HPDE6-E6E7 (cell line): ENCODE data around the gene HOXA13.

ENCODE experiments used
- DNase-seq: peaks from one replicate; pipeline ENCODE4 v3.0.0; 2011; ENCODE audit warnings: missing footprints; ENCODE audit errors: extremely low spot score

Gene HOXA13

DNA sequence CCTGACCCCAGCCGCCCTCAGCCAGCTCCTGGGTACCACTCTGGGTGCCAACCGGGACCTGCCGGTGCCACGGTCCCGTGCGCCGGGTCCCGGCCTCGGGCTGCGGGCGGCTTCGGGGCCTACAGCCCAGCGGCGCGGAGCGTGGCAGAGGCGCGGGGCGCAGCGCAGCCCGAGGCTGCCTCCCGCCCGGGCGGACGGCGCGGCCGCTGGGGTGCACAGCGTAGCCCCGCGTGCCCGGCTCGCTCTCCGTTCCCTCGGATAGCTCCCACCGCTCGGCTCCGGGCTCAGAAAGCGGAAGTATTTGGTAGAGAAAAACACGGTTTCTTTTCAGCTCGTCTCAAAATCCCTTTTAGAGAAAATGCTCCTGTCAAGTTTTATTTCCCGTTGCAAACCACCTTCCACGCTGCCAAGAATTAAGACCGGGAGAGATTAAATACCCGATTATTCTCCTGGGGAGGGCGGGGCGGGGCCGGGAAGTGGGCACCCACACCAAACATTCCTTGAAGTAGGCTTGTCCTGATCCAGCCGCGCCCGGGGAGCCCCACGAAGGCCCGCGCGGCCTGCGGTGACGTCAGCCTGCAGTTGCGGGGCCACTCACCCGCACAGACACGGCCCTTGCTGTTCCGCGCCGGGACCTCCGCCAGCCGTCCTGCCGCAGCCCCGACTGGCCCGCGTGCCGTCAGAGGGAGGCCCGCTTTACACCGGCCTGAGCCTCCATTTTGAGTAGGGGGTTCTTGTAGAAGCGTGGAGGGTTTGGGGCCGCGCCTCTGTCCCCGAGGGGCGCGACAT is 7.2 kb downstream of the HOXA13 start:
- no peak for DNase-seq

DNA sequence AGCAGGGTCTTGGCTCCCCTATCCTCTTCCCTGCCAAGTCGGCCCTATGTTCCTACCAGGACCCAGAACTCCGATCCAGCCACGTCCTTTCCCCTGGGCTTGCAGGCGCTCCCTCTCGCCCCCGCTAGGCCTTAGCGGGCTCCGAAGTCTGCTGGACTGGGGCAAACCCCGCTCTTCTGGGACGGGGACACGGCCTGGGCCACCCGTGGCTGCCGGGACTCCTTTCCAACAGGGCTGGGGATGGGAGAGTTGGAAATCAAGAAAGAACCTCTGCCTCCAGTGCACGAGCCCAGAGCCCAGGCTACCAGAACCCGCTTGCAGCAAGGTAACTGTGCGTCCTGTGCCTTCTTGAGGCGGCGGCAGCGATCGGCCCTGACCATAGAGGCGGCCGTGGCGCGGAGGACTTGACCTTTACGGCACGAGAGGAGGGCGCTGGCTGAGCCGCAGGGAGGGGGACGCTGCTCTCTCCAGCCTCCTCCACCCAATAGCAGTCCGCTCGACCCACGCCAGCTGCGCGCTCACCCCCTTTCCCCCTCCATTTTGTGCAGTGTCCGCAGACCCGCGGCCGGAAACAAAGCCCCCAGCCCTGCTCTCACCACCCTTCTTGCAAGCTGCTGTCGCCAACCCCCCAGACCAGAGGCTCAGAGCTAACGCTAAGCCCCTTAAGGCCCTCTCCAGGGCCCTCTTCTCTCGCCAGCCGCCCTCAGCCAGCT is 7.9 kb downstream of the HOXA13 start:
- no peak for DNase-seq

DNA sequence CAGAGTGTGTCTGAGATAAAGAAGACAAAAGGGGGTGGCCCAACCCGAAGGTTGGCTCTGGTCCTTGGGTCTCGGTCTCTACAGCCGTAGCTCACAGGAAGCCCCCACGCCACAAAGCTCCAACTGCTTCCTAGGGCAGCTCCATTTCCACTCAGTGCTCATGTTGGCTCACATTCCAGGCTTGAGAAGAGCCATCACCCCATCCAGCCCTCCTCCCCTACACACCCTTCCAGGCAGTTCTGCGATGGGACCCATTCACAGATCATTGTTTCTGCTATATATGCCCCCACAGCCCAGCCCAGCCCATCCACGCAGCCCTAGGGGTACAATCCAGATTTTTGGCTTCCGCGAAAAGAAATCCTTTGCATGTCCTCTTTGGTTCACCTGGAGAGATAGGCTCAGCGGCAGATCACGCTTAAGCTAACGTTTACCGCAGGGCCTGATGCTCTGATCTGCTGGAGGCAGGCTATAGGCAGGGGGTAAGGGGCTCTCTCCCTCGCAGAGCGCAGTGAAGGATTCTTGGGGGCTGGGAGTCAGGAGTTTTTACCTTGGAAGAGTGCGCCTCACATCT is 8.6 kb downstream of the HOXA13 start:
- DNase-seq: no peak

DNA sequence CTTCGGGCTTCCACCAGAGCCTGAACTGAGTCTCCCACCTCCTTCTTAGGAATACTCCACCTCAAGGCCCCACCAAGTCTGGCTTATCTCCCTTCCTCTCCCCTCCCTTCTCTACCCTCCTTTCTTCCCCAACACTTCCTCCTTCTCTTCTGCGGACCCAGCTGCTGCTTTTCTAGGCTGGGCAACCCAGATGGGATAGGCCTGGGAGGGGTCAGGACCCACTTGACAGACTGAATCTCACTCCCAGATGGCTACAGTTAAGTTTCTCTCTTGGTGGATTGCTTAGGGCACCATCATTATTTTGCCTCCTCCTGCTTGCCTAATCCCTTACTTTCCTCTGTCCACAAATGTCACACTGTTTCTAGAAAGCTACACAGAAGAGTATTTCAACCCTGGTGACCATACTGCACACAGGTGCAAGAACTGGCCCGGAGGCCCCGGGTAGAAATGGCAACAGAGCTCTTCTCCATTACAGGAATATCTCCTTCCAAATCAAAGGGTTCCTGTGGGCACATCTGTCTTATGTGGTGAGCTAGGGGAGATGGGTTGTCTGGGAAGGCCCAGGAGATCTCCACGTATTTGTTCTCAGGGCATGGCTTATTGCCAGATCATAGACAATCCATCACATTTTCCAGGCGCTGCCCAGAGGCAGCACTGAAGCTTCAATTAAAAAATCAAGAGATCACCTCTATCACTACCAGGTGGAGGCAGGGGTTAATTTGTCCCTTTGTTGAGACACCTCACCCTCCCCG is 9.7 kb downstream of the HOXA13 start:
- DNase-seq: no peak

DNA sequence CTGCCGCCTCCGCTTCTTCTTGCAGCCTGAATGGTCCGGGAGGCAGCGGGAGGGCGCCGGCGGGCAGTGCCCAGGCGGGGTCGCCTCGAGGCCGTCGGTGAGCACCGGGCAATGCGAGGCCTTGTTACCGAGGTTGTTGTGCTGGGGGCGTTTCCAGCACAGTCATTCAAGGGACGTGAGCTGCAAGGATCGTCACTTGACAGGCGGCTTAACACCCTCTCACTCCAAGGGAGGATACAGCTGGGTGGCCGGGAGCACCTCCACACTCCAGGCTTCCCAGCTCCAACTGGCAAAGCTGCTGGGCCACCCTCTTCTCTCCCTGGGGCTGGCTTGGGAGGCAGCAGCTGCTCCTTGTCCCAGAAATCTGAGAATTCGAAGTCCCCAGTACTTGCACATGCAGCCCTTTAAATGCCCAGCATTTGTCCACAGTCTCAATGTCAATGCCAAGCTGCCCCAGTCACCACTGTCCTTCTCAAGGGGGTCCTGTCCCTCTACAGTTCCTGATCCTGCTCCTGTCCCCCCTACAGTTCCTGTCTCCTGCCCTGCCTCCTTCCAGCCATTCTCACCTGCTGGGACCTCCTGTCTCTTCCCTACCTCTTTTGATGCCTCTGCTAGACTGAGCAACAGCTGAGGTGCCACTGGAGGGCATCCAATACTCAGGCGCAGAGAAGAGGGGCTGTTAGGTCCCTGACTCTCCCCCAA is 10.4 kb downstream of the HOXA13 start:
- no peak for DNase-seq

DNA sequence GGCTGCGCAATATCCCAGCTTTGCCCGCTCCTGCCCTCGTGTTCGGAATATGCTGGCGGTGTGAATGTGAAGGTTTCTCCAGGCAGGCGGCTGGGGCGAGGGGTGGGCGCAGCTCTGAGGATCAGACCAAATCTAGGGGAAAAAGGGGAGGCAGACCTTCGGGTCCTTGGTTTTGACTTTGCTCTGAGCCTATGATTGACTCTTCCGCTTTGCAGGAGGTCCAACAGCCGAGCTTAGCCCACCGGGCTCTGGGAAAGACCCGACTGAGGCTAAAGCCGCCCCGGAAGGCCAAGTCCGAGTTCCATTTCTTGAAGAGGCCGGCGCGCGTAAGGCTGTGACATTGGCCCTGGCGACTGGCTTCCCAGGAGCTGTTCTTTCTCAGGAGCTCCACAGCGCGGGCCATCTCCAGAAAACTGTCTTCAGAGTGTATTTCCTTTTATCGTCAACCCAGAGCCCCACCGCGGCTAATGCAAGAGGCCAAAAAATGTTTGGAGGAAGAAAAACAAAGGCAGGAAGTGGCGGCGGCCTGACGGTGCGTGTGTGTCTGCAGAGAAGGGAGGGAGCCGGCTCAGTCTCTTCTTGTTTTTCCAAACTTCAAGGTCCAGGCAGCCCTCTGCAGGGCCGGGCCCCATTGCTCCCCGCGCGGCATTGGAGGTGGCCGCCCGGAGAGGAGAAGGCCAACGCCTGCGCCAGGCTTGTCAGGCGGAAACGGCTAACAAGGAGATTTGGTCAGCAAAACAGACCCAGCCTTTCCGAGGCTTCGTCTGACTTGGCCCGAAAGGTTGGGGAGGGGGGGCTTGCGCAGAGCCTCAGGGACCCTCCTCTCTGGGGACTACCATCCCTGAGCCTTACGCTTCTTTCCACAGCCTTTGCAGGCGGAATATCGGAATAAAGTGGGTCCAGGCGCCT is 11.3 kb downstream of the HOXA13 start:
- DNase-seq: no peak

DNA sequence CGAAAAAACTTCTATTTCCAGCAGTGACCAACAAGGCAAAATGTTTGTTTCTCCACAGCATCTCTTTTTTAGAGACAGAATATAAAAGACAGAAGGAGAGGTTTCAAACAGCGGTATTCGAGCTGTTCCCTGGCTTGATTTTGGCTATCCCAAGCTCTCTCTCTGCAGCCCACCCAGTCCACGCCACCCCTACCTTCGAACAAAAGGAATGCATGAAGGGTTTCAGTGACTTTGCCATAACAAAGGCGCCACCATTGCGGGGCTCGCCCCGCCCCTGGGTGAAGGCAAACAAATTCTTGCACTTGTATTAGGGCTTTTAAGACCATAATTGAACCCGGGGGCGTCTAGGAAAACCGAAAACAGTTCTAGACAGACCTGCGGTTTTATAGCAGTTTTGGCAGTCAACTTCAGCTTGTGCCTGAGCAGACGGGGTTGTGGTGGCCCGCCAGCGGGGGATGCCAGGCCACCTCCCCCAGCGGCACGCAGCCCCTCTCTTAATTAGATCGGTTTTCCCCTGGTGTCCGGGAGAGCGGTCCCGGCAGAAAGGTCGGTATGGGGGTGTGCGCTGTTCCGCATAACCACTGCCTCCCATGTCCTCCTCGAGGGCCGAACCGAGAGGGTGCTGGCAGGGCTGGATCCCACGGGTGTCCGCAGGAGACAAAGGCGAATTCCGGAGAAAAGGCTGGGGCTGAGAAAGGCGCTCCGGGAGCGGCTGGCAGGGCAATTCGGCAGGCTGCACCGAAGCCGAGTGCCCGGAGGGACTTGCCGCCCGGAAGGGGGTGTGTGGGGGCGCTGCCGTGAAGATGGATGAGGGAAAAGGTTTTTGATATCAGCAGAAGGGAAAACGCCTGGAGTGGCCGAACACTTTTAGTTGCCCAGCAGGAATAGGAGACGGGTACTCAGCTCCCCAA is 12.2 kb downstream of the HOXA13 start:
- no peak for DNase-seq

DNA sequence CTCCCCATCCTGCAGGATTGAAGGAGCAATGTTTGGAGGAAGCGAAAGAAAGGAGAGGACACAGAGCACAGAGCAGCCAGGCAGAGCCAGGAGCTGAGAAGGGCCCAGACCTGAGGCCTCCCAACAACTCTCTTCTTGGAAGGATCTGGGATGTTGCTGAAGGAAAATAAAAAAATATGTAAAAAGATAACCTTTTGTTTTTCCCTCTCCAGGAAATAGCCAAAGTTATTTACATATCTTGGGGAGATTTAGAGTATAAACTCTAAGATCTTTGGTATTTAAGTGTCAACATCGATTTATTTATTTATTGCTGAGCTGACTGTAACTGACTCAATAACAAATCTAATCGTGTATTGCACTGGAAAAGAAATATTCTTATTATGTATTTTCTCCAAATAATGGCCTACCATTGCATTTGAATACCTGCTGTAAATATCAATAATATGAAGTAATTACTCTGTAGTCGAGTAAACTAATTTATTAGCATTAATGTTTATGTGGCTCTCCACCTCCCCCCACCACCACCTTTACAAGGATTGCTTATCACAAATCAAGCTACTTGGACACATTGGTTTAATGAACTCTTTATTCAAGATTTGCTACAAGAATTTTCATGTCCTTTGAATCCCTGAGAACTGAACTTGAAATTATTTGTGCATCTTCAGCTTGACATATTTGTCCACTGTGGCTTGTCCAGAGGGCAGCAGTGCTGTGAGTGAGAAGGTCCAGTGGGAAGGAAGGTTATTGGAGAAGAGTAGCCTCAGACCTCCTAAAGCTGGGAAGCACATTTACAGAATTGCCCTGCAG is 13.0 kb downstream of the HOXA13 start:
- no peak for DNase-seq

DNA sequence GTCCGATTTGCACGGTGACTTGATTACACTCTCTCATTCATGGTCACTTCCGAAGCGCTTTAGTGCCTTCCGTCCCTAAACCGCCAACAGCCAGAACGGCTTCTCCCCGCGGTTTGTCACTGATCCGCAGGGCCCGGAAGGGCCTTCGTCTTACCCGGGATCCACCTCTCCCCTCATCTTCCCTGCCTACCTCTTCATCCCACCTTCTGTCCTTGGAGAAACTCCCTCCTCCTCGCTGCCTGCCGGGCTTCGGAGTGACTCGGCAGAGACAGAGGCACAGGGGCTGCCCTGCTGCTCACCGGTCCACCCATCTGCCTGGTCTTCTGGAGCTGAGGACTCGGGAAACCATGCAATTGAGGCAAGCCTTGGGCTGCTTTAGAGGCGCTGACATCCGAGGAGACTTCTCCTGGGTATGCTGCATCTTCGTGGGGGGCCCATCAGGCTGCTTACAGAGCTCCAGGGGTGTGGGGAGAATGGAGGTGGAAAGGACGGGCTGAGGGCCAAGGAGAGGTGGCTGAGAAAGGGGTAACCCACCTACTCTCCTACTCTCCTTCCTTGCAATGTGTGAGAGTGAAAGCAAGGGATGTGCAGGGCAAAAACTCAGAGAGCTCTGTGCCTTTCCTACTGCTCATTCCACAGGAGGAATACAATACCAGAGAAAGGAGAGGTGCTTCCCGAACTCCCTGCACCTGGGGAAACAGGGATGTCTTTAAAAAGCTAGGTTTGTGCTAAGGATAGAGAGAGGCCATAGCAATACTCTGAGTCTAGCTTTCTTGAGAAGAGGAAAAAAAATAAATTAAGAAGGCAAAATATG is 13.8 kb downstream of the HOXA13 start:
- no peak for DNase-seq

DNA sequence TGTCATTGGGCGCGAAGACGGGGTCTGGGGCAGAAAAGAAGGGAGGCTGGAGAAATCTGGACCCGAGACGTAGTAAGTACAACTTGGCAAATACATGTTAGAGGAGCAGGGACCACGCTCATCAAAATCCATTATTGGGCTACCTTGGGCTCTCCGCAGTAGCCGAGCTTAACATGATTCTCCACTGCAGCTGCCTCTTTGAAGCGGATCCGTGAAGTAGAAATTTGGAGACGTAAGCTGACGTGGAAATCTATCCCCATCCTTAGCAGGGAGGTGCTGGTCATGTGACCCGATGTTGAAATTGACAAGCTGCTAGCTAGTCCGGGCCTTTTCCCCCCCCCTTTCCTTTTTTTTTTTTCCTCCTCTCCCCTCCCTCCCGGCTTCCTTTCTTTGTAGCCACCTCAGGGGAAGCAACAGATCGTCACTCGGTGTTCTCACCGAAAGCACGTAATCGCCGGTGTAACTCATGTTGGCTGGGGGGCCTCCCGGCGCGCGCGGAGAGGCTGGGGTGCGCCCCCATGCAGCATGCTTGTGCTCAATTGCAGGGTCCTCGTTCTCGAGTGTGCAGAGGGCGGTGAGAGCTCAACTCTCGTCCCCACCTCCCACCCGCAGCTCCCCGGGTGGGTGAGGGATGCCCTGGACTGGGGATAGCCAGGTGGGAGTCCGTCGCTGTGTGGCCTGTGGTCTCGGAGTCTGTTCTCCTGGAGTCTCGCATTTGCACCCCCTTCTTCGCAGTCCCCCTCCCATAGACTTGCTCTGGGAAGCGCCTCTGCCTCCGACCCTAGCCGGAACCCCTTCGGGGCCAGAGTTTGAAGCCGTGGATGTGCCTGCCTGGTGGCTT is 14.7 kb downstream of the HOXA13 start, which contains the start of gene HOXA11:
TSS of gene HOXA11 (minus strand) at position 220 of the 841 bp plus-strand sequence. CDS start at position 132, 88 bp downstream.
- DNase-seq: no peak

DNA sequence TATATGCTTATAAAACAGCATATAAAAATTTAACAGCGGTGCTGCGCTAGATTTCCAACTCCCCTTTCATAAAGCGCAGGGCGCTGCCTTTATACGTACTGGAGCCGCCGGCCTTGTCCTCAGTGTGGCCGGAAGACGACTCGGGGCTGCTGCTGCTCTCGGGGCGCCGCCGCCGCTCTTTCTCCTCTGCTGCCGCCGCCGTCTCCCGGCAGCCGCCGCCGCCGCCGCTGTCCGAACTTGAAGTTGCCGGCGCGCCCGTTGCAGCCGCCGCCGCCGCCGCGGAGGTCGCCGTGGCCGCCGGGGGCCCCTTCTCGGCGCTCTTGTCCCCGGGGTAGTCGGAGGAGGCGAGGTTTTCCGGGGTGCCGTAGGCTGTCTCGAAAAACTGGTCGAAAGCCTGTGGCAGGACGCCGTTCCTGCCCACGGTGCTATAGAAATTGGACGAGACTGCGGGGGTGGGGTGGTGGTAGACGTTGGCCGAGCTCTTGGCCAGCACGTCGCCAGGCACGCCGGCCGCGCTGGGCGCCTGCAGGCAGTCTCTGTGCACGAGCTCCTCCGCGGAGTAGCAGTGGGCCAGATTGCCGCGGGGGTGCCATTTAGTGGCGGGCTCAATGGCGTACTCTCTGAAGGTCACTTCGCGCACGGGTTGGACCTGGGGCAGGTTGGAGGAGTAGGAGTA is 15.4 kb downstream of the HOXA13 start:
- no peak for DNase-seq

DNA sequence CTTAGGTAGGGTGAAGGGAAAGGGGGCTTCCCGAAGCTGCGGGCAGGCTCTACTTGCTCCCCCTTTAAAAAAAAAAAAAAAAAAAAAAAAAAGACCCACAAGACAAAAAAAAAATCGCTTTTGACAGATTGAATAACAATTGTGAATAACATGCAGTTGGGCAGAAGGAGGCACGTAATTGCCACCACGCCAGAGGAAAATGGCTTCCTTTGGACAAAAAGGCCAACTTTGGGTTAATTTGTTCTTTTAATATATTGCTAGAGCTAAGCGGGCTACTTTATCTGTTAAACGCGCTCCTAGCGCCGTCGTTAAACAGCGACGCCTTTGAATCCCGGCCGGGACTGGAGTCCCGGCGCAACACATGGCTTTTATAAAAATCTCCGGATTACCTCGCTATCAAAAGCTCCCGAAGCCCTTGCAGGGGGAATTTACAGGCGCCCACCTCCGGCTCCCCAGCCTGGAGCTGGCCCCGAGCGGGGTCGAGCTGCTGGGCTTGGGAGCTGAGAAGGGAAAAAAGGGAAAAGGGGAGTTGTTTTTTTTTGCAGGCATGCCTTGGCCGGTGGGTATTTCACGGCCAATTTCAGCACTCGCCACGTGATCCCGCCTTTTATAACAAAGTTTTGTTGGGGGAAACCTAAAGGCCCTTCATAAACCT is 16.1 kb downstream of the HOXA13 start:
- DNase-seq: no peak

DNA sequence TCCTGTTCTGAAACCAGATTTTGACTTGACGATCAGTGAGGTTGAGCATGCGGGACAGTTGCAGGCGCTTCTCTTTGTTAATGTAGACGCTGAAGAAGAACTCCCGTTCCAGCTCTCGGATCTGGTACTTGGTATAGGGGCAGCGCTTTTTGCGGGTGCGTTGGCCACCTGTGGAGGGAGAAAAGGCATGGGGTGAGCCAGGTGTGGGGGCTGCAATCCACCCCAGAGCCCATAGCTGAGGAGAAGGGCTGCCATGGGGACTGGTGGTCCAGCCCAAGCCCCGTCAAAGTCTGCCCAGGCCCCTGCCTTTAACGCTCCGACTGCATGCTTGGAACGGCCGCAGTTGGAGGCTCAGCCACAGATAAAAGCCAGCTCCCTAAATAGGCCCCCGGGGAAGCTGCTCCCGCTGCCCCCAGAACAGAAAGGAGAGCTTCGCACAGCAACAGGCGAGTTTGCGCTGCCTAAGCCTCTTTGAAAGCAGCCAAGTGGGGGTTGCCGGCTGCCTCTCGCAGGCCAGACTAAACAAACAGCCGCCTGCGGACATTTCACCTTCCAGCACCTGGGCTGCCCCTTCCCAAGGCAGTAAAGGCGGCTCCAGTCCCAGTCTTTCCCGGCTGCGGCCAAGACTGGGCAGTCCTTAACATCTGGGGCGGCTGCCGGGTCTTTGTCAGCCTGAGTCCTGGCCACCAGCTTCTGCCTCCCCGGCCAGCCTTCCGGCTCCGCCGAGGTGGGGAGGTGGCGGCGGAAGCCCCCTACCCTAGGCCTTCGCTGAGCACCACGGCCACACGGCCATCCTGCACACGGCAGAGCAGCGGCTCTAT is 16.8 kb downstream of the HOXA13 start:
- no peak for DNase-seq

DNA sequence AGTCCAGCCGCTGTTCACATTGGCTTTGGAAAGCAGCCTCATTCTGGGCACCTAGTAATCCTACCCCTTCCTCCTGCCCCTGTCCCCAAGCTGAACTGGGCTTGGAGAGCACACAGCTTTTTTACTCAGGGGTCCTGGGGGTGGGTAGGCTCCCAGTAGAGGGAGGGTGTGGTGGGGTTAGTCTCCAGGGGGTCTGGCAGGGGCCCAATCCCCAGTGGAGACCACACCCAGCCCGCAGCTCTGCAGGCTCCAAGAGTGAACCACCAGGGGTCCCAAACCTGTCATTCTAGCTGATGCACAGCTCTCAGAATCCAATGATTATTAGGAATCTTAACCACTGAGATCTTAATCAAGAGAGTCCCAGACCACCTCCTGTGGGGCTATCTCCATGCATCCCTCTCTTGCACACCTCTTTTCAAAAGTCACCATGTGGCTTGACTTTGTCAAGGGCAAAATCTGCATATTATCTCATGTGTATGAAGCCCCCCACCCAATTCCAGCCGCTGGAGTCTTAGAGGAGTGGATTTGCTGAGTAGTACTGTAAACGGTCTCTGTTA is 17.5 kb downstream of the HOXA13 start:
- no peak for DNase-seq
